GM23338 (cell line): ENCODE results near the gene EMSY. TPM values are rescaled to one million over a fixed set of nuclear protein-coding genes. Genes with fewer than 3 reads are reported as not detected.

ENCODE experiments used
- ATAC-seq: fragments of 200-7000 bp; cut with Tn5 transposase; 3 replicates; pipeline ENCODE4 v1.9.1; 2020
- DNase-seq: peaks from one replicate; pipeline ENCODE4 v3.0.0-alpha.2; 2015; ENCODE audit warnings: low spot score
- H2AFZ ChIP-seq: fragments of 200-600 bp; sonication (generic); 2 replicates; pipeline ENCODE4 v1.8.0; 2016; ENCODE audit warnings: antibody characterized with exemption, mild to moderate bottlenecking, moderate library complexity
- H3F3A ChIP-seq: fragments of 200-600 bp; sonication (generic); replicated peaks from 2 replicates; pipeline ENCODE4 v1.8.0; 2017; ENCODE audit warnings: antibody characterized with exemption, mixed run types, low read depth
- H3K27ac ChIP-seq: fragments of 200-600 bp; sonication (generic); 2 replicates; pipeline ENCODE4 v1.6.1; 2016; ENCODE audit warnings: low read depth
- H3K27me3 ChIP-seq: fragments of 200-600 bp; sonication (generic); 2 replicates; pipeline ENCODE4 v1.8.0; 2016; ENCODE audit warnings: mild to moderate bottlenecking, mixed run types, moderate library complexity; ENCODE audit not compliant: insufficient read depth
- H3K36me3 ChIP-seq: fragments of 200-600 bp; sonication (generic); 2 replicates; pipeline ENCODE4 v1.8.0; 2016; ENCODE audit warnings: mild to moderate bottlenecking; ENCODE audit not compliant: insufficient read depth
- H3K4me1 ChIP-seq: fragments of 200-600 bp; sonication (generic); 2 replicates; pipeline ENCODE4 v1.8.0; 2016; ENCODE audit warnings: mild to moderate bottlenecking, moderate library complexity; ENCODE audit not compliant: insufficient read depth
- H3K4me2 ChIP-seq: fragments of 200-600 bp; sonication (generic); 2 replicates; pipeline ENCODE4 v1.7.1; 2017; ENCODE audit warnings: mixed run types
- H3K4me3 ChIP-seq: fragments of 200-600 bp; sonication (generic); 2 replicates; pipeline ENCODE4 v1.6.1; 2016; ENCODE audit warnings: mixed run types
- H3K79me2 ChIP-seq: fragments of 200-600 bp; sonication (generic); replicated peaks from 2 replicates; pipeline ENCODE4 v1.8.0; 2017; ENCODE audit warnings: mild to moderate bottlenecking; ENCODE audit not compliant: insufficient read depth
- H3K9me2 ChIP-seq: fragments of 200-600 bp; sonication (generic); 2 replicates; pipeline ENCODE4 v1.8.0; 2017; ENCODE audit not compliant: insufficient read depth
- H4K20me1 ChIP-seq: fragments of 200-600 bp; sonication (generic); replicated peaks from 2 replicates; pipeline ENCODE4 v1.8.0; 2017; ENCODE audit warnings: mild to moderate bottlenecking; ENCODE audit not compliant: insufficient read depth
- H3K27ac Mint-ChIP-seq: 2 replicates; pipeline ENCODE4 v1.8.0; 2020; ENCODE audit warnings: inconsistent platforms, mild to moderate bottlenecking, moderate library complexity, mixed read lengths
- H3K27me3 Mint-ChIP-seq: 3 replicates; pipeline ENCODE4 v1.8.0; 2022; ENCODE audit warnings: low read depth, mild to moderate bottlenecking, moderate library complexity, mixed read lengths, inconsistent platforms; ENCODE audit not compliant: insufficient read depth, poor library complexity
- H3K36me3 Mint-ChIP-seq: 3 replicates; pipeline ENCODE4 v1.8.0; 2021; ENCODE audit warnings: low read depth, mild to moderate bottlenecking, inconsistent platforms, moderate library complexity, mixed read lengths
- H3K4me1 Mint-ChIP-seq: 3 replicates; pipeline ENCODE4 v1.8.0; 2020; ENCODE audit warnings: mild to moderate bottlenecking, inconsistent platforms, mixed read lengths
- H3K4me3 Mint-ChIP-seq: 3 replicates; pipeline ENCODE4 v1.8.0; 2021; ENCODE audit warnings: moderate library complexity, mild to moderate bottlenecking, inconsistent platforms, mixed read lengths
- H3K9me3 Mint-ChIP-seq: 3 replicates; pipeline ENCODE4 v1.8.0; 2020; ENCODE audit warnings: moderate library complexity, mild to moderate bottlenecking, inconsistent platforms, mixed read lengths
- ETS1 ChIP-seq: IDR thresholded peaks from 2 replicates; pipeline ENCODE4 v1.6.1; 2016; ENCODE audit warnings: antibody characterized with exemption
- EZH2 ChIP-seq: fragments of 200-600 bp; sonication (generic); IDR thresholded peaks from one replicate; pipeline ENCODE4 v1.8.0; 2017; ENCODE audit warnings: antibody characterized with exemption, mild to moderate bottlenecking, low read depth; ENCODE audit not compliant: unreplicated experiment
- EZH2phosphoT487 ChIP-seq: fragments of 200-600 bp; sonication (generic); IDR thresholded peaks from one replicate; pipeline ENCODE4 v1.8.1; 2018; ENCODE audit warnings: antibody characterized with exemption; ENCODE audit not compliant: unreplicated experiment
- JUNB ChIP-seq: IDR thresholded peaks from one replicate; pipeline ENCODE4 v1.6.1; 2016; ENCODE audit warnings: antibody characterized with exemption; ENCODE audit not compliant: unreplicated experiment
- POLR2AphosphoS5 ChIP-seq: IDR thresholded peaks from 2 replicates; pipeline ENCODE4 v1.6.1; 2016; ENCODE audit warnings: antibody characterized with exemption, low read depth
- ZNF114 ChIP-seq: fragments of 250-450 bp; sonication (Bioruptor Pico); IDR thresholded peaks from 2 replicates; pipeline ENCODE4 v1.5.0; 2020; ENCODE audit warnings: mild to moderate bottlenecking, moderate library complexity
- polyA plus RNA-seq: library from polyadenylated mRNA; unstranded; fragments of >200 nt; fragmentation: Nextera tagmentation; extraction: Ambion mirVana; gene quantifications from 2 replicates; pipeline ENCODE4 v1.2.1, GENCODE V29; 2016
- total RNA-seq: library from RNA; depleted of rRNA; stranded (reverse); fragments of >200 nt; shearing (Covaris generic); gene quantifications from 2 replicates; pipeline ENCODE4 v1.2.3, GENCODE V29; 2014
- TF ChIP-seq, protein P1 (sequence below): fragments of 250-450 bp; sonication (Bioruptor Pico); IDR thresholded peaks from 2 replicates; pipeline ENCODE4 v1.5.0; 2020; ENCODE audit warnings: mild to moderate bottlenecking, moderate library complexity
- TF ChIP-seq, protein P2 (sequence below), 2 experiments: fragments of 200-600 bp in 1 of 2; sonication (generic) in 1 of 2; conservative IDR thresholded peaks; 2 replicates each; pipeline versions ENCODE4 v1.5.1 to v1.6.1; 2016 to 2017; ENCODE audit warnings: antibody characterized with exemption in 2 of 2, low read depth in 2 of 2, mild to moderate bottlenecking in 2 of 2, moderate library complexity in 1 of 2

EMSY gene
- total and polyA plus RNA-seq, 2 experiments from 2014 or later = 25.0 to 46.9 TPM

DNA sequence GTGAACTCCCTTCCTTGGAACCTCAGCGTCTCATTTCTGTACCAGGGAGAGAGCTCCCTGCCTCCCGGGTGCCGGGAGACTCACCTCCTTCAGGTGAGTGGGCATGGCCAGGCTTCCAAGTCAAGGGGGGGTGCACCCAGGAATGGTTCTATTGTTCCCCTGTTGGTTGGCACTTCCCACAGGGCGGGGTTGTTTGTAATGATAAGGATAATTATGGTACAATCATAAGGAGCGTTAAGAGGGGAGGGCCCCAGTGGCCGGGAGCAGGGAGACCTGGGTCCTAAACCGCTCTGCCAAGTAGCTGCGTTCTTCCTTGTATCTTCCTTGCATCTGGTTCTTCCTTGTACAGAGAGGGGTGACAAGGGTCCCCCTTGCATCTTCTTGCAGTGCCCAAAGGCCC lies 146.6 kb downstream of the EMSY start (continued):
- TF ChIP-seq, protein P1, sequence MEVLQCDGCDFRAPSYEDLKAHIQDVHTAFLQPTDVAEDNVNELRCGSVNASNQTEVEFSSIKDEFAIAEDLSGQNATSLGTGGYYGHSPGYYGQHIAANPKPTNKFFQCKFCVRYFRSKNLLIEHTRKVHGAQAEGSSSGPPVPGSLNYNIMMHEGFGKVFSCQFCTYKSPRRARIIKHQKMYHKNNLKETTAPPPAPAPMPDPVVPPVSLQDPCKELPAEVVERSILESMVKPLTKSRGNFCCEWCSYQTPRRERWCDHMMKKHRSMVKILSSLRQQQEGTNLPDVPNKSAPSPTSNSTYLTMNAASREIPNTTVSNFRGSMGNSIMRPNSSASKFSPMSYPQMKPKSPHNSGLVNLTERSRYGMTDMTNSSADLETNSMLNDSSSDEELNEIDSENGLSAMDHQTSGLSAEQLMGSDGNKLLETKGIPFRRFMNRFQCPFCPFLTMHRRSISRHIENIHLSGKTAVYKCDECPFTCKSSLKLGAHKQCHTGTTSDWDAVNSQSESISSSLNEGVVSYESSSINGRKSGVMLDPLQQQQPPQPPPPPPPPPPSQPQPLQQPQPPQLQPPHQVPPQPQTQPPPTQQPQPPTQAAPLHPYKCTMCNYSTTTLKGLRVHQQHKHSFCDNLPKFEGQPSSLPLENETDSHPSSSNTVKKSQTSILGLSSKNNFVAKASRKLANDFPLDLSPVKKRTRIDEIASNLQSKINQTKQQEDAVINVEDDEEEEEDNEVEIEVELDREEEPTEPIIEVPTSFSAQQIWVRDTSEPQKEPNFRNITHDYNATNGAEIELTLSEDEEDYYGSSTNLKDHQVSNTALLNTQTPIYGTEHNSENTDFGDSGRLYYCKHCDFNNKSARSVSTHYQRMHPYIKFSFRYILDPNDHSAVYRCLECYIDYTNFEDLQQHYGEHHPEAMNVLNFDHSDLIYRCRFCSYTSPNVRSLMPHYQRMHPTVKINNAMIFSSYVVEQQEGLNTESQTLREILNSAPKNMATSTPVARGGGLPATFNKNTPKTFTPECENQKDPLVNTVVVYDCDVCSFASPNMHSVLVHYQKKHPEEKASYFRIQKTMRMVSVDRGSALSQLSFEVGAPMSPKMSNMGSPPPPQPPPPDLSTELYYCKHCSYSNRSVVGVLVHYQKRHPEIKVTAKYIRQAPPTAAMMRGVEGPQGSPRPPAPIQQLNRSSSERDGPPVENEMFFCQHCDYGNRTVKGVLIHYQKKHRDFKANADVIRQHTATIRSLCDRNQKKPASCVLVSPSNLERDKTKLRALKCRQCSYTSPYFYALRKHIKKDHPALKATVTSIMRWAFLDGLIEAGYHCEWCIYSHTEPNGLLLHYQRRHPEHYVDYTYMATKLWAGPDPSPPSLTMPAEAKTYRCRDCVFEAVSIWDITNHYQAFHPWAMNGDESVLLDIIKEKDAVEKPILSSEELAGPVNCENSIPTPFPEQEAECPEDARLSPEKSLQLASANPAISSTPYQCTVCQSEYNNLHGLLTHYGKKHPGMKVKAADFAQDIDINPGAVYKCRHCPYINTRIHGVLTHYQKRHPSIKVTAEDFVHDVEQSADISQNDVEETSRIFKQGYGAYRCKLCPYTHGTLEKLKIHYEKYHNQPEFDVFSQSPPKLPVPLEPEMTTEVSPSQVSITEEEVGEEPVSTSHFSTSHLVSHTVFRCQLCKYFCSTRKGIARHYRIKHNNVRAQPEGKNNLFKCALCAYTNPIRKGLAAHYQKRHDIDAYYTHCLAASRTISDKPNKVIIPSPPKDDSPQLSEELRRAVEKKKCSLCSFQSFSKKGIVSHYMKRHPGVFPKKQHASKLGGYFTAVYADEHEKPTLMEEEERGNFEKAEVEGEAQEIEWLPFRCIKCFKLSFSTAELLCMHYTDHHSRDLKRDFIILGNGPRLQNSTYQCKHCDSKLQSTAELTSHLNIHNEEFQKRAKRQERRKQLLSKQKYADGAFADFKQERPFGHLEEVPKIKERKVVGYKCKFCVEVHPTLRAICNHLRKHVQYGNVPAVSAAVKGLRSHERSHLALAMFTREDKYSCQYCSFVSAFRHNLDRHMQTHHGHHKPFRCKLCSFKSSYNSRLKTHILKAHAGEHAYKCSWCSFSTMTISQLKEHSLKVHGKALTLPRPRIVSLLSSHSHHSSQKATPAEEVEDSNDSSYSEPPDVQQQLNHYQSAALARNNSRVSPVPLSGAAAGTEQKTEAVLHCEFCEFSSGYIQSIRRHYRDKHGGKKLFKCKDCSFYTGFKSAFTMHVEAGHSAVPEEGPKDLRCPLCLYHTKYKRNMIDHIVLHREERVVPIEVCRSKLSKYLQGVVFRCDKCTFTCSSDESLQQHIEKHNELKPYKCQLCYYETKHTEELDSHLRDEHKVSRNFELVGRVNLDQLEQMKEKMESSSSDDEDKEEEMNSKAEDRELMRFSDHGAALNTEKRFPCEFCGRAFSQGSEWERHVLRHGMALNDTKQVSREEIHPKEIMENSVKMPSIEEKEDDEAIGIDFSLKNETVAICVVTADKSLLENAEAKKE (CRISPR knock-in tag) = no peak
- TF ChIP-seq, protein P2, sequence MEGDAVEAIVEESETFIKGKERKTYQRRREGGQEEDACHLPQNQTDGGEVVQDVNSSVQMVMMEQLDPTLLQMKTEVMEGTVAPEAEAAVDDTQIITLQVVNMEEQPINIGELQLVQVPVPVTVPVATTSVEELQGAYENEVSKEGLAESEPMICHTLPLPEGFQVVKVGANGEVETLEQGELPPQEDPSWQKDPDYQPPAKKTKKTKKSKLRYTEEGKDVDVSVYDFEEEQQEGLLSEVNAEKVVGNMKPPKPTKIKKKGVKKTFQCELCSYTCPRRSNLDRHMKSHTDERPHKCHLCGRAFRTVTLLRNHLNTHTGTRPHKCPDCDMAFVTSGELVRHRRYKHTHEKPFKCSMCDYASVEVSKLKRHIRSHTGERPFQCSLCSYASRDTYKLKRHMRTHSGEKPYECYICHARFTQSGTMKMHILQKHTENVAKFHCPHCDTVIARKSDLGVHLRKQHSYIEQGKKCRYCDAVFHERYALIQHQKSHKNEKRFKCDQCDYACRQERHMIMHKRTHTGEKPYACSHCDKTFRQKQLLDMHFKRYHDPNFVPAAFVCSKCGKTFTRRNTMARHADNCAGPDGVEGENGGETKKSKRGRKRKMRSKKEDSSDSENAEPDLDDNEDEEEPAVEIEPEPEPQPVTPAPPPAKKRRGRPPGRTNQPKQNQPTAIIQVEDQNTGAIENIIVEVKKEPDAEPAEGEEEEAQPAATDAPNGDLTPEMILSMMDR (conservative IDR thresholded peaks at IDR 0.05; ENCODE audit: low read depth in 2 of 2) = no peak
- no peak for TF ChIP-seq EZH2phosphoT487

DNA sequence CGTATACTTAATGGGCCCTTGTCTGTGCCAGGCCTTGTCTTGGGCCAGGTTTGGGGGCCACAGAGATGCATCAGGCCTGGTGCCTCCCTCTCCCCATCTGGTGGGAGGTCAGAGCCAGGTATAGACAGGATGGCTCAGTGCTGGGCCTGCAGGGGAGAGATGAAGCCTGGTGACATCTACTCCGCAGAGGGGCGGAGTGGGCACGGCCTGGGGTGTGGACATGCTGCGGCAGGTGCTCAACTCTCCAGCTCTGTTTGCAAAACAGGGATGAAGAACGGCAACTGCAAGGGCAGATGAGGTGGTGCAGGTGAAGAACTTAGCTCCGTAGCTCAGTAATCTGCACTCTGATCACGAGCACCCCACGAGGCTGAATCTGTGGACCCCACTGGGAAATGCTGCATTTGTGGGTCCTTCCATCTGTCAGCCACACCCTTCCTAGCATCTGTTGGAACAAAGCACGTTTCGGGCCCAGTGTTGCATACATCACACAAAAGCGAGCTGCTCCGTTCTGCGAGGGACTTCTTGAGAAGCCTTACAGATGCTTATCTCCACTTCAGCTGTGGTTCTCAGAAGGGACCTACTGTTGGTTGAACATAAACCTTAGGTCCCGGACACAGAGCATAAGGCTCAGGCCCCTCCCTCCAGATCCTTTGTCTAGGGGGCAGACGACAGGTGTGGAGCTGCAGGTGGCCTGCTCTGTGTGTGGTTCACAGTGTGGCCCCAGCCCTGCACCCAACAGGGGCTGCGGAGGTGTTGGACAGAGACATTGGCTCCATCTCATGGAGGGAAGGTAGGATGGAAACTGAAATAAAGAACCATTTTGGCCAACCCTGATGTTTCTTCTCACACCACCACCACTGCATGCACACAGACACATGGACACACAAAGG lies 147.5 kb downstream of the EMSY start:
- Mint-ChIP-seq H3K27ac (no peak overlapping the region), H3K4me1 (peaks cover 3% of the 10 kb centered on the region; the same call in 1 of the 3 replicates), H3K9me3 (no peaks in the 10 kb centered on the region), H3K27me3 (peaks cover 1% of the 10 kb centered on the region), H3K36me3 (no peaks in the 10 kb centered on the region; the same call in 1 of the 3 replicates), H3K4me3 (no peak overlapping the region)
- no peak overlapping the region for H3K27ac ChIP-seq
- H3K4me1 ChIP-seq = no peaks in the 10 kb centered on the region
- no peak overlapping the region for H3K4me2 ChIP-seq
- H3K9me2 ChIP-seq = no peaks in the 10 kb centered on the region
- H3K79me2 ChIP-seq = no peaks in the 10 kb centered on the region
- no peaks in the 10 kb centered on the region for H3K36me3 ChIP-seq
- ATAC-seq = no peak
- H3K27me3 ChIP-seq = no peaks in the 10 kb centered on the region
- no peaks in the 10 kb centered on the region for H4K20me1 ChIP-seq
- no peak overlapping the region for H3K4me3 ChIP-seq
- no peaks in the 10 kb centered on the region for H3F3A ChIP-seq
- 0 out of 2 replicates have a peak overlapping the region, but pooled peaks have one; percentile 18 for H2AFZ ChIP-seq
- DNase-seq = no peak
- no peak for TF ChIP-seq ZNF114 (CRISPR knock-in tag)
- no peak for TF ChIP-seq POLR2AphosphoS5
- no peak for TF ChIP-seq ETS1
- no peak for TF ChIP-seq JUNB
- TF ChIP-seq EZH2 = no peak
